HFFc6 (cell line): ENCODE measurements around the gene ACP7. TPM values are rescaled to one million over a fixed set of nuclear protein-coding genes. Genes with fewer than 3 reads are reported as not detected.

ENCODE experiments used
- DNase-seq: peaks from one replicate; pipeline ENCODE4 v3.0.0-alpha.2; 2018
- H3K27ac Mint-ChIP-seq: 2 replicates; pipeline ENCODE4 v1.8.0; 2020; ENCODE audit warnings: mild to moderate bottlenecking, mixed read lengths
- H3K27me3 Mint-ChIP-seq: 2 replicates; pipeline ENCODE4 v1.8.0; 2021; ENCODE audit warnings: mild to moderate bottlenecking, moderate library complexity, mixed read lengths; ENCODE audit not compliant: insufficient read depth
- H3K36me3 Mint-ChIP-seq: 2 replicates; pipeline ENCODE4 v1.8.0; 2021; ENCODE audit warnings: low read depth, mixed read lengths
- H3K4me1 Mint-ChIP-seq: 2 replicates; pipeline ENCODE4 v1.8.0; 2020; ENCODE audit warnings: low read depth, mixed read lengths
- H3K4me3 Mint-ChIP-seq: 2 replicates; pipeline ENCODE4 v1.8.0; 2020; ENCODE audit warnings: mild to moderate bottlenecking, moderate library complexity, mixed read lengths
- H3K9me3 Mint-ChIP-seq: 2 replicates; pipeline ENCODE4 v1.8.0; 2020; ENCODE audit warnings: mild to moderate bottlenecking, mixed read lengths
- total RNA-seq, 6 experiments: library from RNA; stranded (reverse); fragmentation: NEBNext Ultra II Directional; extraction: Animal tissue kit (Norgen Biotek cat#: 25700); gene quantifications; 2 replicates in 1 of 6; 3 replicates in 5 of 6; pipeline ENCODE4 v1.2.3, GENCODE V29; 2021
- TF ChIP-seq, protein P1 (sequence below): fragments of 200-600 bp; sonication (generic); IDR thresholded peaks from 2 replicates; pipeline ENCODE4 v1.5.0; 2021; ENCODE audit warnings: antibody characterized with exemption, mild to moderate bottlenecking

The ACP7 gene
- total RNA-seq, 6 experiments from 2014 or later: not detected

- H3K36me3 Mint-ChIP-seq: 0 out of 2 replicates have a peak, but pooled peaks cover 5% of the 10 kb centered on the region
- H3K27me3 Mint-ChIP-seq: peaks cover 40% of the 10 kb centered on the region
- TF ChIP-seq, protein P1, sequence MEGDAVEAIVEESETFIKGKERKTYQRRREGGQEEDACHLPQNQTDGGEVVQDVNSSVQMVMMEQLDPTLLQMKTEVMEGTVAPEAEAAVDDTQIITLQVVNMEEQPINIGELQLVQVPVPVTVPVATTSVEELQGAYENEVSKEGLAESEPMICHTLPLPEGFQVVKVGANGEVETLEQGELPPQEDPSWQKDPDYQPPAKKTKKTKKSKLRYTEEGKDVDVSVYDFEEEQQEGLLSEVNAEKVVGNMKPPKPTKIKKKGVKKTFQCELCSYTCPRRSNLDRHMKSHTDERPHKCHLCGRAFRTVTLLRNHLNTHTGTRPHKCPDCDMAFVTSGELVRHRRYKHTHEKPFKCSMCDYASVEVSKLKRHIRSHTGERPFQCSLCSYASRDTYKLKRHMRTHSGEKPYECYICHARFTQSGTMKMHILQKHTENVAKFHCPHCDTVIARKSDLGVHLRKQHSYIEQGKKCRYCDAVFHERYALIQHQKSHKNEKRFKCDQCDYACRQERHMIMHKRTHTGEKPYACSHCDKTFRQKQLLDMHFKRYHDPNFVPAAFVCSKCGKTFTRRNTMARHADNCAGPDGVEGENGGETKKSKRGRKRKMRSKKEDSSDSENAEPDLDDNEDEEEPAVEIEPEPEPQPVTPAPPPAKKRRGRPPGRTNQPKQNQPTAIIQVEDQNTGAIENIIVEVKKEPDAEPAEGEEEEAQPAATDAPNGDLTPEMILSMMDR: no peak
- no peak for DNase-seq
- H3K27ac Mint-ChIP-seq: no peak overlapping the region
- peaks cover 10% of the 10 kb centered on the region for H3K4me1 Mint-ChIP-seq
- no peak overlapping the region for H3K4me3 Mint-ChIP-seq
- no peaks in the 10 kb centered on the region for H3K9me3 Mint-ChIP-seq
These were observed 13.1 kb downstream of the ACP7 start for GRCh38 chr19:39097299-39097698.

DNA sequence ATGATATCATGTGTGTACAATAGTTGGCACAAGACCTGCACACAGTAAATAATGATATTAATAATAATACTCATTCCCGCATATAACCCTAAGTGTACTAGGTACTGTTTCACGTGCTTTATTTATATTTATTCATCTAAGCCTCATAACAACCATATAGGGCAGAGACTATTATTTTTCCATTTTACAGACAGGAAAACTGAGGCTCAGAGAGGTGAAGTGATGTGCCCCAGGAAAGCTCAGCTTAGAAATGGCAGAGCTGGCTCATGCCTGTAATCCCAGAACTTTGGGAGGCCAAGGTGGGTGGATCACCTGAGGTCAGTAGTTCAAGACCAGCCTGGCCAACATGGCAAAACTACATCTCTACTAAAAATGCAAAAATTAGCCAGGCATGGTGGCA lies 13.6 kb downstream of the ACP7 start:
- no peaks in the 10 kb centered on the region for H3K9me3 Mint-ChIP-seq
- TF ChIP-seq, protein P1: no peak
- 0 out of 2 replicates have a peak, but pooled peaks cover 5% of the 10 kb centered on the region for H3K36me3 Mint-ChIP-seq
- no peak overlapping the region for H3K27ac Mint-ChIP-seq
- peaks cover 42% of the 10 kb centered on the region for H3K27me3 Mint-ChIP-seq
- DNase-seq: no peak
- peaks cover 10% of the 10 kb centered on the region for H3K4me1 Mint-ChIP-seq
- H3K4me3 Mint-ChIP-seq: no peak overlapping the region

- Mint-ChIP-seq H3K27me3 (peaks cover 42% of the 10 kb centered on the region), H3K4me3 (no peak overlapping the region), H3K27ac (no peak overlapping the region), H3K9me3 (no peaks in the 10 kb centered on the region), H3K4me1 (peaks cover 6% of the 10 kb centered on the region), H3K36me3 (0 out of 2 replicates have a peak, but pooled peaks cover 5% of the 10 kb centered on the region)
- TF ChIP-seq, protein P1: no peak
- no peak for DNase-seq
These were observed 14.4 kb downstream of the ACP7 start for GRCh38 chr19:39098365-39099269.

GRCh38 chr19:39099341-39099740 lies 15.2 kb downstream of the ACP7 start:
- Mint-ChIP-seq H3K36me3 (0 out of 2 replicates have a peak, but pooled peaks cover 5% of the 10 kb centered on the region), H3K27ac (no peak overlapping the region), H3K27me3 (peaks cover 38% of the 10 kb centered on the region), H3K4me3 (no peak overlapping the region), H3K4me1 (no peaks in the 10 kb centered on the region), H3K9me3 (no peaks in the 10 kb centered on the region)
- TF ChIP-seq, protein P1: no peak
- no peak for DNase-seq

DNA sequence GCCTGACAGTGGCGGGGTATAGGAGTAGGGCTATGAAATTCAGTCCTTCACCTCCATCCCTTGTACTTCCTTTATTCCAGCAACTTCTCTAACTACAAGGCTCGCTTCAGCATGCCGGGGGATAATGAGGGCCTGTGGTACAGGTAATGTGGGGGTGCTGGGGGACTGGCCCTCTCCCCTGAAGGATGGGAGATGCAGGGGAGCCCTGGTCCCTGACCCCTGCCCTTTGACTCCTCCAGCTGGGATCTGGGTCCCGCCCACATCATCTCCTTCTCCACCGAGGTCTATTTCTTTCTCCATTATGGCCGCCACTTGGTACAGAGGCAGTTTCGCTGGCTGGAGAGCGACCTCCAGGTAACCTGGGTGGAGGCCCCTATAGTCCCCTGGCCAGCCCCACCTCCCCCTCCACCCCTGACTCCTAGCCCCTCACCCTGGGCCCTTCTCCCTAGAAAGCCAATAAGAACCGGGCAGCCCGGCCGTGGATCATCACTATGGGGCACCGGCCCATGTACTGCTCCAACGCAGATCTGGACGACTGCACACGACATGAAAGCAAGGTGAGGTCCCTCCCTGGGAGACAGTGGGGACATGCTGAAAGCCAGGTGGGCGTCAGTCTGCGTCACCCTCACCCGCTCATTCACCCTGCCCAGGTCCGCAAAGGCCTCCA lies 16.5 kb downstream of the ACP7 start:
- TF ChIP-seq, protein P1: no peak
- no peak for DNase-seq
- Mint-ChIP-seq H3K4me1 (no peaks in the 10 kb centered on the region), H3K36me3 (0 out of 2 replicates have a peak, but pooled peaks cover 5% of the 10 kb centered on the region), H3K27ac (no peak overlapping the region), H3K4me3 (no peak overlapping the region), H3K27me3 (peaks cover 33% of the 10 kb centered on the region), H3K9me3 (no peaks in the 10 kb centered on the region)
